Measurements from ENCODE around the gene VAMP2. TPM values are rescaled to one million over a fixed set of nuclear protein-coding genes. Genes with fewer than 3 reads are reported as not detected.
A peak's percentile ranks its signal among the peaks of the same experiment; 100 is the strongest.
"Not testable (repeated sequence)": the region's sequence is repeated elsewhere in the genome, so short reads cannot be mapped to it uniquely, and the experiment has no call there.

VAMP2 gene
- total and polyA plus RNA-seq, 10 of the 15 experiments (the other 5 are each of a cell fraction or from before 2014, with no cell fraction given), result 3.0 to 35.2 (median 25.0) TPM

DNA sequence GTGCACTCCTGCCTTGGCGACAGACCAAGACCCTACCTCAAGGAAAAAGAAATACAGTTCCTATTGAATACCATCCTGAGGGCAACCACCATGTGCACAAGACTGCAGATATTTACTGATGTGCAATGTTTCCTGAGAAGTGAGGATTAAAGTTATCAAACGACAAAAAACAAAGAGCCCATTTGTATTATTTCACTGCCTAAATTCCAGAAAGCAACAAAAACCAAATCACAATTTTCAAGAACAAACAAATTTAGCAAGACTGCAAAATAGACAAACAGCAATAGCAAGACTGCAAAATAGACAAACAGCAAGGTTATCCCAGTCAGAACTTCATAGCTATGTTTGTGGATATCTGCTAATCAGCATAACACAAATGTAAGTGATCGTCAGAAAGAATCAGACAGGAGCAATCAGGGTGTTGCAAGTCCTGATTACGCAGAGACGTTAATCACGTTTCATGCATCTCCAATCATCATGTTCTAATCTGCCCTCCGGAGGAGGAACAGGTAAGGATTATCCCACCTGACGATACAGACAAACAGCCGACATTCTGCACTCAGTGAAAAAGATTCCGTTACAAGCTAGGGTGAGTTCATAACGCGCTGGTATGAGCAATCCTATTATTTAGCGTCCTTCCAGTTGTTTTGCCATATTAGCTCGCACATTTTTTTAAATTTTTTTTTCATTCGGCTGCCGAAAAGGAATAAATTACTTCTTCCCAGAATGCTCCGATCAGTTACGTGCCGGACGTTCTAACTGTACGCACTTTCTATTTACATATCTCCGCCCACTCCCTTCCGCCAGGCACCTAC, 10.5 kb upstream of the VAMP2 start (continued):
- TF ChIP-seq, protein P1, sequence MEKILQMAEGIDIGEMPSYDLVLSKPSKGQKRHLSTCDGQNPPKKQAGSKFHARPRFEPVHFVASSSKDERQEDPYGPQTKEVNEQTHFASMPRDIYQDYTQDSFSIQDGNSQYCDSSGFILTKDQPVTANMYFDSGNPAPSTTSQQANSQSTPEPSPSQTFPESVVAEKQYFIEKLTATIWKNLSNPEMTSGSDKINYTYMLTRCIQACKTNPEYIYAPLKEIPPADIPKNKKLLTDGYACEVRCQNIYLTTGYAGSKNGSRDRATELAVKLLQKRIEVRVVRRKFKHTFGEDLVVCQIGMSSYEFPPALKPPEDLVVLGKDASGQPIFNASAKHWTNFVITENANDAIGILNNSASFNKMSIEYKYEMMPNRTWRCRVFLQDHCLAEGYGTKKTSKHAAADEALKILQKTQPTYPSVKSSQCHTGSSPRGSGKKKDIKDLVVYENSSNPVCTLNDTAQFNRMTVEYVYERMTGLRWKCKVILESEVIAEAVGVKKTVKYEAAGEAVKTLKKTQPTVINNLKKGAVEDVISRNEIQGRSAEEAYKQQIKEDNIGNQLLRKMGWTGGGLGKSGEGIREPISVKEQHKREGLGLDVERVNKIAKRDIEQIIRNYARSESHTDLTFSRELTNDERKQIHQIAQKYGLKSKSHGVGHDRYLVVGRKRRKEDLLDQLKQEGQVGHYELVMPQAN (conservative IDR thresholded peaks at IDR 0.05), result peak; percentile 86
- TF ChIP-seq NFYA (IDR thresholded peaks at IDR 0.05; ENCODE audit: borderline replicate concordance, low read depth, low read length), result no peak
- peak; percentile 88 for TF ChIP-seq KAT2A (conservative IDR thresholded peaks at IDR 0.05; ENCODE audit: control insufficient read depth, low read depth, low read length)
- no peak for TF ChIP-seq RBBP5 (conservative IDR thresholded peaks at IDR 0.05)
- peak; percentile 35; the same call in 1 of the 2 replicates for TF ChIP-seq ZNF622 (IDR thresholded peaks at IDR 0.05)

DNA sequence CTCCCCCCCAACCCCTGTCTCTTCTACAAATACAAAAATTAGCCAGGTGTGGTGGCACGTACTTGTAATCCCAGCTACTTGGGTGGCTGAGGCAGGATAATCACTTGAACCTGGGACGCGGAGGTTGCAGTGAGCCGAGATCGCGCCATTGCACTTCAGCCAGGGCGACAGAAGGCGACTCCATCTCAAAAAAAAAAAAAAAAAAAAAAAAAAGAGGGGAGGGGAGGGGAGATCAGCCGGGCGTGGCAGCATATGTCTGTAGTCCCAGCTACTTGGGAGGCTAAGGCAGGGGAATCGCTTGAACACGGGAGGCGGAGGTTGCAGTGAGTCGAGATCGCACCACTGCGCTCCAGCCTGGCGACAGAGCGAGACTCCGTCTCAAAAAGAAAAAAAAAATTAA, 7.4 kb upstream of the VAMP2 start:
- H3K9me3 ChIP-seq (replicated peaks; ENCODE audit: control insufficient read depth, insufficient read depth, low read length); FAIRE-seq; H4K20me1 ChIP-seq (ENCODE audit: control insufficient read depth, insufficient read depth); RAD21 ChIA-PET (ENCODE audit: unreplicated experiment); H3K9ac ChIP-seq (ENCODE audit: control insufficient read depth, insufficient read depth, low read length); H3K4me3 ChIP-seq; ATAC-seq; H3K79me2 ChIP-seq (ENCODE audit: control insufficient read depth, insufficient read depth, low read length); BruUV-seq (replicated peaks); DNase-seq (ENCODE audit: low read depth, low spot score); H3K27ac ChIP-seq (ENCODE audit: control insufficient read depth, insufficient read depth); H3K4me2 ChIP-seq (ENCODE audit: control insufficient read depth, insufficient read depth); H3K27me3 ChIP-seq (replicated peaks in 1 of 2; ENCODE audit: control insufficient read depth in 2 of 2, insufficient read depth in 2 of 2, low read length in 1 of 2); H3K36me3 ChIP-seq (ENCODE audit: control insufficient read depth in 2 of 2, insufficient read depth in 2 of 2, low read length in 1 of 2); in situ Hi-C loops (cut with MboI); H2AFZ ChIP-seq (ENCODE audit: control insufficient read depth, low read depth, low read length); H3K4me1 ChIP-seq (ENCODE audit: control insufficient read depth, insufficient read depth, low read length): not testable (repeated sequence)
- 88% methylated on average over 16 of the region's 19 CpGs for WGBS (ENCODE audit: insufficient coverage, insufficient replicate concordance, low lambda C conversion rate, missing lambda C conversion rate)
- ChIA-PET POLR2A (interaction anchor here (0.6 to 1.4 kb wide), 4 partner anchors 10 to 51 kb away, joined by 4 to 6 read pairs (median 4); no protein-coding TSS in a partner anchor), SMC1A (ENCODE audit: uncharacterized antibody, unreplicated experiment) (interaction anchor here (1.5 kb wide), 1 partner anchor 33 kb away, joined by 4 read pairs; no protein-coding TSS in a partner anchor), CTCF (interaction anchor here (1.0 to 1.1 kb wide), 3 partner anchors 12 to 181 kb away, joined by 3 to 5 read pairs (median 4); no protein-coding TSS in a partner anchor)
- intact Hi-C loops (cut with micrococcal nuclease; ENCODE audit: unreplicated experiment), result loop anchor here (5.0 kb wide), 1 partner anchor 52 kb away; no protein-coding TSS in a partner anchor

Measured in GM12878 (cell line).